Forelimb muscle (tissue), 1 donor: Measurements from ENCODE around the gene MRI1. TPM values are rescaled to one million over a fixed set of nuclear protein-coding genes. Genes with fewer than 3 reads are reported as not detected.
A peak's percentile ranks its signal among the peaks of the same experiment; 100 is the strongest.
"Not testable (repeated sequence)": the region's sequence is repeated elsewhere in the genome, so short reads cannot be mapped to it uniquely, and the experiment has no call there.

Experiments used
- DNase-seq: peaks from one replicate; pipeline ENCODE4 v3.0.0-alpha.2; 2013; ENCODE audit warnings: low read depth
- polyA plus RNA-seq: library from polyadenylated mRNA; unstranded; fragments of 120-200 nt; gene quantifications from one replicate; pipeline ENCODE4 v1.2.1, GENCODE V29; 2013; ENCODE audit not compliant: insufficient read length

MRI1 gene
- polyA plus RNA-seq: 23.4 TPM

DNA sequence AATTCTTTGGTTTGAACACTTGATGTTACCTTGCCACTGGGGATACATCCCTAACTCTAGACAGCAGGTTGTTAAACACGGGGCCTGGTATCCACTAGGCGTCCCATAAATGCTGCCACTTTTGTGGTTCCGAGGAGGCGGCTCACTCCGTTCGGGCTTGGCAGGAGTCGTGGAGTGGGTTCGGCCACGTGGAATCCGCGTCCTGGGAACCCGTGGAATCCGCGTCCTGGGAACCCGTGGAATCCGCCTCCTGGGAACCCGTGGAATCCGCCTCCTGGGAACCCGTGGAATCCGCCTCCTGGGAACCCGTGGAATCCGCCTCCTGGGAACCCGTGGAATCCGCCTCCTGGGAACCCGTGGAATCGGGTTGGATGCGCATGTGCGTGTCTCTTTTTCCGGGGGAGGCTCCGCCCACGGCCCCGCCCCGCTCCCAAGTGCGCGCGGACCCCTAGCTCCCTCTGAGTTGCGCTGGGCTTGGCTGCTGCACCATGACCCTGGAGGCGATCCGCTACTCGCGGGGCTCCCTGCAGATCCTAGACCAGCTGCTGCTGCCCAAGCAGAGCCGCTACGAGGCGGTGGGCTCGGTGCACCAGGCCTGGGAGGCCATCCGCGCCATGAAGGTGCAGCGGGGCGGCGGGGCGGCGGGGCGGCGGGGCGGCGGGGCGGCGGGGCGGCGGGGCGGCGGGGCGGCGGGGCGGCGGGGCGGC lies at the start of gene MRI1:
TSS of gene MRI1 (plus strand) at position 422 of the 707 bp plus-strand sequence. CDS start at position 489, 67 bp downstream.
- no peak for DNase-seq

DNA sequence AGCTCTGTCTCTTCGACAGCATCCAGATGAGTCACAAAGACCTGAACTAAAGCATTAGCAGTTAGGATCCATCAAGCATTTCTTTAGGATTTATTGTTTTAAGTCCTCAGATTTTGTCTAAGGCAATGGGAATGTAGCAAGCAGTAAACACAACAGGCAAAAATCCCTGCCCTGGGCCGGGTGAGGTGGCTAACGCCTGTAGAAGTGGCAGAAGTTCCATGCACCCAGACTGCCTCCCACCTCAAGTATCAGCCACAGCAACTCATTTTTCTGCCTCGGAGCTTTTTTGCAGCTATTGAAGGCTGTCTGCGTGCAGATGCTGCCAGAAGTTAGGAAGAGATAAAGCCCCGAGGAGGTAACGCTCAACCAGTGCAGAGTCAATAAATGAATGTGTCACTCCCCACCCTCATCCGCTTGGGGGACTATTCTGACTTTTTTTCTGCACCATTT lies 47.1 kb upstream of the MRI1 start:
- no peak for DNase-seq

DNA sequence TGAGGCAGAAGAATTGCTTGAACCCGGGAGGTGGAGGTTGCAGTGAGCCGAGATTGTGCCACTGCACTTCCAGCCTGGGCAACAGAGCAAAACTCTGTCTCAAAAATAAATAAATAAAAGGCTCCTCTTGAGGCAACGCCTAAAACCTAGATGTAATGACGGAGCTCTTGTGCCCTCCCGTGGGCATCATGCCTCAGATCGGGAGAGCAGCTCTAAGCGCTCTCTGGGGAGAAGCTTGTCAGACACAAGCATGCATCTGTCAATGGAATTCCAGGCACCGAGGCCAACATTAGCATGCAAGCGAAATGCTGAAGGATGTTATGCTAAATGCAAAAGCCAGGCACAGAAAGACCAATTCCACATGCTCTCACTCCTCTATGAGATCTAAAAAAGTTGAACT lies 45.6 kb upstream of the MRI1 start:
- DNase-seq: no peak

DNA sequence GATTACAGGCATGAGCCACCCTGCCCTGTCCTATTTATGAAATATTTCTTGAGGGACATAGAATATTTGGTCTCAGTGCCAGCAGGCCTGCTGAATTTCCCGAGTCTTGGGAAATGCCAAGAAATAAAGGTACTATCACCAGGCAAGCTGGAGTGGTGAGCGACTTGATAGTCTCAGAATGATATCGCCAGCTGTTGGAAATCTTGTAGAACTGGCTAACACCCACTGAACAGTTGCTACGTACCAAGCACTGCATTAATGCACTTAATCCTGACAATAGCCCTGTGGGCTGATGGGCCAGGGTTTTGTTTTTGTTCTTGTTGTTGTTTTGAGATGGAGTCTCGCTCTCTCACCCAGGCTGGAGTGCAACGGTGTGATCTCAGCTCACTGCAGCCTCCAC lies 42.2 kb upstream of the MRI1 start:
- no peak for DNase-seq

DNA sequence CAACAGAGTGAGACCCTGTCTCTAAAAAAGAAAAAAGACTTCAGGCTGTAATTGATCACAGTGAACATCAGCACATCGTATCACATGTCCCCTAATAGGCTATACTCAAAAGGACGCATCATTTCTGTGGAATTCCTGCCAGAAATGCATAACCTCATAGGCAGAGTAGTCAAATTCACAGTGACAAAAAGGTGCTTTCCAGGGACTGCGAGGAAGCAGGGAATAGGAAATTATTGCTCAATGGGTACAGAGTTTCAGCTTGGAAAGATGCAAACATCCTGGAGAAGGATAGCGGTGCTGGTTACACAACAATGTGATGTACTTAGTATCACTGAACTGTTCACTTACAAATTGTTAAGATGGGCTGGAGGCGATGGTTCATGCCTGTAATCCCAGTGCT lies 41.1 kb upstream of the MRI1 start:
- DNase-seq: no peak

DNA sequence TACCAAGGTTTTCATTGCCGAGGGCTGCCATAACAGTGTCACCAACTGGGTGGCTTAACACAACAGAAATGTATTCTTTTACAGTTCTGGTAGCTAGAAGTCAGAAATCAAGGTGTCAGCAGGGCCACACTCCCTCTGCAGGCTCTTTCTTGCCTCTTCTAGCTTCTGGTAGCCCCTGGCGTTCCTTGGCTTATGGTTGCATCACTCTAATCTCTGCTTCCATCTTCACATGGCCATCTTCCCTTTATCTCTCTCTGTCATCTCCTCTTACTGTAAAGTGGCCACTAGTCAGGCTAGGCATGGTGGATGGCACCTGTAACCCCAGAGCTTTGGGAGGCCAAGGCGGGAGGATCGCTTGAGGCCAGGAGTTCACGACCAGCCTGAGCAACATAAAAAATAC lies 38.0 kb upstream of the MRI1 start:
- no peak for DNase-seq

DNA sequence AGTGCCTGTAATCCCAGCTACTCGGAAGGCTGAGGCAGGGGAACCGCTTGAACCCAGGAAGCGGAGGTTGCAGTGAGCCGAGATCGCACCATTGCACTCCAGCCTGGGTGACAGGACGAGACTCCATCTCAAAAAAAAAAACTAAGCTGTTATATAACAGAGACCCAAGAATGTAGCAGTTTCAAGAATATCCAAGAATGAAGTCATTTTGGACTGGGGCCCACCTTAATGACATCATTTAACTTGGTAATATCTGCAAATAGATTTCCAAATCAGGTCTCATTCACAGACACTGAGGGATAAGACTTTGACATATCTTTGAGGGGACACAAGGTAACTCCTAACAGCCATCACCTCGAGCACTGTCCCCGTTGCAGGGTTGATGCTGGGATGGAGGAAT lies 36.5 kb upstream of the MRI1 start:
- DNase-seq: no peak

DNA sequence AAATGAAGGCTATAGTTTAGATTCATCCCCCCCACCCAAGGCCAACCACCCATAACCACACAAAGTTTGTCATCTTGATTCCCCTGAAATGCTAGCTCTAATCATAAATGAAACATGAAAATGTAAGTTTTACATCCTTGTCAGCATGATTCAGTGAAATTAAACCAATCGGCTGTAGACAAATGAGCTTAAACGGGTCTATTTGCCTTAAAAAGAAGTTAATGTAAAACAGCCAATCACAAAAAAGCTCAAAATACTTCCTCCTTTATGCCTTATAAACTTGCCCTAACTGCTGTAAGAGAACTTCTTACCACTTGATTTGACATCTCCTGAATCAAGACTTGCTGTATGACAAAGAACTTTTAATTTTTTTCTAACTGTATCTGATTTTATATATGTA lies 34.5 kb upstream of the MRI1 start:
- no peak for DNase-seq

DNA sequence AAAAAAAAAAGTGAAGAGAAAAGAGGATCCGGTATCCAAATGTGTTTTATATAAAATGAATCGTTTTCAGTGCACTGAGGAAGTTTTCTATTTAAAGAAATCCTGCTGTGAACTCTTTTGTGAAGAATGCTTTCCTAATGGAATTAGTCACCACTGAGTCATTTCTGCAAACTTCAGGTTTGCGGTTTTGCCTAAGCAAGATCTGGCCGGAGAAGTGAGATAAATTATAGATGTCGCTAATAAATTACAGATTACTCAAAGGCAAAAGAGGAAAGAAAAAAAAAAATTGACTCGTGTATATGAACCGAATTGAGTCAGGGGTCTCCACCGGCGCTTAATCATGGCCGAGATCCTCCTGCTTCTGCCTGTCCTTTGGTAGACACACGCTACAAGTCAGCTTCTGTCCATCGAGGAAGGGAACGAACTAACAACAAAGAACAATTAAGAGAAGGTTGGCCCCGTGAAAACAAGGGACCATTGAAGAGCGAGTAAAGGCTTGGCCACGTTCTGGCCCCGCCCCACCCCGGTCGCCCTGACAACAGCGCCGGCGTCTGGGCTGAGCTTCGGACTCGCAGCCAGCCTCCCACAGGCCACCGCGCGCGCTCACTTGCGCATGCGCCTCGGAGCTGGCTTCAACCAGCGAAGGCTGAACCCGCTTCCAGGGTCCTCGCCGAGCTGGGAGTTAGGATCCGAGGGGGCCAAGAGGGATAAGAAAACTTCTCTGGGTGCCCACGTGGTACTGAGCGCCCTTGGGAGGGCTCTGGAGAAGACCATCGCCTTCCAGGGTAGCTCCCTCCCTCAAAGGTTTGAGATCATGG lies 33.0 kb upstream of the MRI1 start:
- peak; percentile 77 for DNase-seq

DNA sequence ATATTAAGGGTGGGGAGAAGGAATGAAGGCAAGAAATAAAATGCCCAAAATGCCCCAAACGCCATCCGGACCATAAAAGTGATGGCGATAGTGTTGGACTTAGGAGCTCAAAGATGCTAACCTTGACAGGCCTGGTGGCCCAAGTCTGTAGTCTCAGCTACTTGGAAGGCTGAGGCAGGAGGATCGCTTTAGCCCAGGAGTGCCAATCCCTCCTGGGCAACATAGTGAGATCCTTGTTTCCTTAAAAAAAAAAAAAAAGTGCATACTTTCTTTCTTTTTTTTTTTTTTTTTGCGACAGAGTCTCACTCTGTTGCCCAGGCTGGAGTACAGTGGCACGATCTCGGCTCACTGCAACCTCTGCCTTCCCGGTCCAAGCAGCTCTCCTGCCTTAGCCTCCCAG lies 32.0 kb upstream of the MRI1 start:
- no peak for DNase-seq

DNA sequence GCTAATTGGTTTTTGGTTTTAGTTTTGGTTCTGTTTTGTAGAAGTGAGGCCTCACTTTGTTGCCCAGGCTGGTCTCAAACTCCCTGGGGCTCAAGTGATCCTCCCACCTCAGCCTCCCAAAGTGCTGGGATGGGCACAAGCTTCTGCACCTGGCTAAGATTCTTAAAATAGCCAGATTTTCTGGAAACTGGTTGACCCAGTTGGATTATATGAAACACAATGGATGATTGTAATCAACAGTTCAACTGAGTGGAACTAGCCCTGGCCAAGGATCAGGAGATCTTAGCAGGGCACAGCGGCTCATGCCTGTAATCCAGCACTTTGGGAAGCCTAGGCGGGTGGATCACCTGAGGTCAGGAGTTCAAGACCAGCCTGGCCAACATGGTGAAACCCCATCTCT lies 29.6 kb upstream of the MRI1 start:
- DNase-seq: no peak

DNA sequence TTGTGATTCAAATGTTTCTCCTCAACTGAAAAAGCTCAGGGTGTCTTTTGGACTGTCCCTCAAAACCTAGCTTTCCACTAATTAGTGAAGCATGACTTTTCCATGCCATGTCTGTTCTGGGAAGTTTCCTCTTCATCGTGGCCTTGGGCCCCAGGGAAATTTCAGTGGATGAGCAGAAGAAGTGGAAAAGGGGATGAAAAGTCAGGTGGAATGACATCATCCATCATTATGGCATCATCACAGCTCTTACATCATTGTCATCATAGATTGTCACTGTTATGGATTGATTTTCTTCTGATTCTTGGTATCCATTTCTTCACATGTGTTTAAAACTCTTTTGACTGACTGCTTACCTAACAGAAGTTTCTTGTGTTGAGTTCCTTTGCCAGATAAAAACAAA lies 26.2 kb upstream of the MRI1 start:
- no peak for DNase-seq

DNA sequence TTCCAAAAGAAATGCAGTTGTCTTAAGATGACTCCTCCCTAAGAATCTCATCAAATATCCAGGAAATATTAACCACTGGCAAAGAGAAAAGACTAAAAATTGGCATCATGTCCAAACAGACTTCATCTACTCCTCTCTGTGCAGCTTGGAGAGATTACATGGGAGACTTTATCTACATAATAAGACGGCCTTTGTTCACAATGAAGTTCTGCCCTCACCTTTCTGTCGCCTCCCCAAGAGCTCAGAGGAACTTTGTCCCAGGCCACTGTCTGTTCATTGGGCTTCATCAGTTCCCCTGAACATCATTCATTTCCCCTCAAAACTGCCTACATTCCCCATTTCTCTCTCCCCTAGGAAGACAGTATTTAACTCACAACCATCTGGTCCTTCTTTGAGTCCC lies 22.4 kb upstream of the MRI1 start:
- no peak for DNase-seq

DNA sequence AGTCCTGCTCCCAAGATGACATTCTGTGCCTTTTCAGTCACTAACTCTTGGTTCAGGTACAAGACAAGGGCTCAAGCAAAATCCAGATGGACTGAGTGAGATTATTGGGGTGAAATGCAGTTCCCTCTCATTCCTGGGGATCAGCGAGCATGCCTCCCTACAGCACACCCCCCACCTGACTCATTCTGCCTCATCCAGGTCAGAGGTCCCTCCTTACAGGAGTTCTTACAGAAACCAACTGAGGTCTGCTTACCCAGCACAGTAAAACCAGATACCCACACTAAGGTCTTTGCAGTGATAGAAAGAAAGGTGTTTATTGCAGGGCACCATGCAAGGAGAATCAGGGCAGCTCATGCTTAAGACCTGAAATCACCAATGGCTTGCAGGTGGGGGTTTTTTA lies 21.6 kb upstream of the MRI1 start:
- DNase-seq: no peak

DNA sequence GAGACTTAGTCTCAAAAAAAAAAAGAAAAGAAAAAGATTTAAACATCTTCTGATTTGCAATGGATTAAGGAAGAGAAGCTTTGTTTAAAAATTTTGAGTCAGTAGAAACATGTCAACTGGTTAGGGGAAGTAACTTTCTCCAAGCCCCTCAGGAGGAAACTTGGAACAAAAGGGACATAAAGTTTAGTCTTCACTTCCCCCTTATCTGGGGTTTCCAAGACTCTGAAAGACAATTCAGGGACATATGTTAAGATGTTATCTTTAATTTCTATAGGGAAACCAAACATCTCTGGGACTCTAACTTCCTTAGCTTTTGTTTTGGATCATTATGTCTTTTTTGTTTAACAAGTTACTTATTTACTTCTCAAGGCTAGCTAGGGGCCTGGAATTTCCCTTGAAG lies 20.1 kb upstream of the MRI1 start:
- no peak for DNase-seq

DNA sequence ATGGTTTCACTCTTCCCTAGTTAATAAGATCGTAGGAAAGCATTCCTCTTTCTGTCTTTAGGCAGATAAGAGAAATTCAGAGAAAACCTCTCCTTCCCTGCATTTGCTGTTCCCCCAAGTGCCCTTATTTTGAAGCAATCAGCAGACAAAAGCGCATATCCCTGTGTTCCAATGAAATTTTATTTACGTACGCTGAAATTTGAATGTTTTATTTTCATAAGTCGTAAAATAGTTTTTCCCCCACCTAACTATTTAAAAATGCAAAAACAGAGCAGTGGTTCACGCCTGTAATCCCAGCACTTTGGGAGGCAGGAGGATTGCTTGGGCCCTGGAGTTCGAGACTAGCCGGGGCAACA lies 17.2 kb upstream of the MRI1 start:
- no peak for DNase-seq

DNA sequence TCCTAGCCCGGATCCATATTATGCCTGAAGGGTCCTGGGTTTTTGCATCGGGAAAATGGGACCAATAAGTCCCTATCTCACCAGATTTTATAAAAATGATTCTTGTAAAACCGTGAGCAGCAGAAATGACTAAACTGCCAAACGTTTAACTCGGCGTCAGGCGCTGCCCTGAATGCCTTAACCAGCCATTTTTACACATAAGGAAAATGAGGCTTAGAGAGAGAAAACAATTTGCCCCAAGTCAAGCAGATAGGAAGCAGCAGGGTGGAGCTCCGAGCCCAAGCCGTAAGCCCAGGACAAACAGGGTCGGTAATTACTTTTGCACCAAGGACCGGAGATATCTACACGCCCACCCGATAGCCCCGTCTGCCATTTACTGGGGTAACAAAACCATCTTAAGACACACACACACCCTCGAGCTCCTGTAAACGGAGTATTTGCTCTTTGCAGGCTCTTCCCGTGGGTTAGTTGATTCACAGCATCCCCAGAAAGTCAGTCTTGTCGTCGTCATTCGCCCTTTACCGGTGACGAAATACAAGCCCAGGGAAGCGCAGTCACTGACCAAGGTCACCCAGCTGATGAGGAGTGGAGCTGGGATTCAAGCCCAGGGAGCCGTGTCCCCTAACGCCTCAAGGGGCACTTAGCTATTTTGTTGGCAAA lies 16.0 kb upstream of the MRI1 start:
- DNase-seq: no peak

DNA sequence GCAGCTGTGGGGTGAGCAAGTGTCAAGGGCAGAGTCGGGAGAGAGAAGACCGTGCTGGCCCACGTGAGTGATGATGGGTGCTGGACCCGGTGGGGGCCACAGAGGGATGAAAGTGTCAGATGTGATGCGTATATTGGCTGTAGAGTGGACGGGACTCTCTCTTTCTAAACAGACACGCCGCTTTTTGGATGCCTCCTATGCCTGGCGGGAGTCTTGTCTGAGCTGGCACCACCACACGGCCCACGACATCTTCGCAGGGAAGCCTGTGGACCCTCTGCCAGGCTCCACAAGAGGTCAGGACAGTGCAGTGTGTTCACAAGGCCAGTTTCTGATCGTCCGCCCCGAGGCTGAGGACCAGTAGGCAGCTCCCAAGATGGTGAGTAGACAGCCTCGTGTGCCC lies 12.9 kb upstream of the MRI1 start:
- no peak for DNase-seq

DNA sequence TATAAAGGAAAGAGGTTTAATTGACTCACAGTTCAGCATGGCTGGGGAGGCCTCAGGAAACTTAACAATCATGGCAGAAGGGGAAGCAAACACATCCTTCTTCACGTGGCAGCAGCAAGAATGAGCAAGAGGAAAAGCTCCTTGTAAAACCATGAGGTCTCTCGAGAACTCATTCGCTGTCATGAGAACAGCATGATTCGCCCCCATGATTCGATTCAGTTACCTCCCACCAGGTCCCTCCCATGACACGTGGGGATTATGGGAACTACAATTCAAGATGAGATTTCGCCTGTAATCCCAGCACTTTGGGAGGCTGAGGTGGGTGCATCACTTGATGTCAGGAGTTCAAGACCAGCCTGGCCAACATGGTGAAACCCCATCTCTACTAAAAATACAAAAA lies 10.7 kb upstream of the MRI1 start:
- not testable (repeated sequence) for DNase-seq

DNA sequence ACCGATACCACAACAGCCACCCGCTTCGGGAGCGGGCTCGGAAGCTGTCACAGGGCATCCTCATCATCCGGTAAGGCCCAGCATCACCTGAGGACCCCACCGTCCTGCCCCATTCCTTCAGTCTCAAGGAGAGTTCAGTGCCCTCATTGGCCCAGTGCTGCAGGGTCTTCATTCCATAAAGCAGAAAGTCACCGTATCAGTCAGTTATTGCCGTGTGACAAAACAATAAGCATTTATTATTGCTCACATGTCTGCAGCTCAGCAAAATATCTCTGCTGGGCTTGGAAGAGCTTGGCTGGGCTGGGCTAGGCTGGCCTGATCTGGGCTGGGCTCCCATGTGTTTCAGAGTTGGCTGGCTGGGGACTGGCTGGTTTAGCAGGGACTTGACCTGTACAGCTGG lies 8.1 kb upstream of the MRI1 start:
- no peak for DNase-seq

DNA sequence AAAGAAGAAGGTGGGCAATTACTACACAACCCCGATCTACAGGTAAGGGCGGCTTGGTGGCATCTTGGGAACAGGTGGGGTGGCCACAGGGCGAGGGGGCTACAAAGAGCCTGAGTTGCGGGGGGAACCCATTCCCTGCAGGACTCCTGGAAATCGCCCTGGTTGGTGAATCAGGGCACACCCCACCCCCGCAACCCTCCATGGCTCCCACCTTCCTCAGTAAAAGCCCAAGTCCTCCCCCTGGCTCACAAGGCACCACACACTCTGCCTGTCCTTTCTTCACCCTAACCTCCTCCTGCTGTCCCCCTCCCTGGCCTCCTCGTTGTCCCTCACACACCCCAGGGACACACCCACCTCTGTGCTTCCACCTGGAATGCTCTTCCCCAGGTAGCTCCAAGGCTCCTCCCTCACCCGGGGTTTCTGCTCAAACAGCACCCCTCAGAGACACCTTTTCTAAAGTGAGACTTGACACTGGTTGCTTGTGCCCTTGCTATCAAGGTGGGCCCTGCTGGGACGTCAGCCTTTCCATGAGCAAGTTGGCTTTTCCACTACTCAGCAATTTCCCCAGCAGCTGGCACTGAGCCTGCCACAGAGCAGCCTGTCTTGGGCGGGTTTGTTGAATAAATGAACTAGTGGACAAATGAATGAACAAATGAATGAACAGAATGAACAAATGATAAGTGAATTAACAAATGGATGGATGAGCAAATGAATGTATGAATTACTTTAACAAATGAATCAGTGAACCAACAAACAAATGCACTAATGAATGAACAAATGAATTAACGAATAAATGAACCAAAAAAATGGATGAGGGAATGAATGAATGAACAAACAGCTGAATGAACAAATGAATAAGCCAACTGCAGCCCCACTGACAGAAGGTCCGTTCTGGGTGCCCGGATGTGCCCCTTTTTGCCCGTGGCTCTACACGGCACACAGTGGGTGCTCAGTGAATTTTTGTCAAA lies 6.2 kb upstream of the MRI1 start:
- DNase-seq: no peak

DNA sequence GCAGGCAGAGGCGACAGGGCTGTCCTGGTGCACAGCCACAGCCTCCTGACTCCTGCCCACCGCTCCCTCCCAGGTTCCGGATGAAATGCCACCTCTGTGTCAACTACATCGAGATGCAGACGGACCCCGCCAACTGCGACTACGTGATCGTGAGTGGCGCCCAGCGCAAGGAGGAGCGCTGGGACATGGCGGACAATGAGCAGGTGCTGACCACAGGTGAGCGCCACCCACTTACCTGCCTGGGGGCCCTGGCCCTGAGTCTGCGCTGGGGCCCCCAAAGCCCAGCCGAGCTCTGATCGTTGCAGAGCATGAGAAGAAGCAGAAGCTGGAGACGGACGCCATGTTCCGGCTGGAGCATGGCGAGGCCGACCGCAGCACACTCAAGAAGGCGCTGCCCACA lies 5.5 kb upstream of the MRI1 start:
- DNase-seq: no peak
